ENCODE measurements around the gene PEX11B.

Gene PEX11B

DNA sequence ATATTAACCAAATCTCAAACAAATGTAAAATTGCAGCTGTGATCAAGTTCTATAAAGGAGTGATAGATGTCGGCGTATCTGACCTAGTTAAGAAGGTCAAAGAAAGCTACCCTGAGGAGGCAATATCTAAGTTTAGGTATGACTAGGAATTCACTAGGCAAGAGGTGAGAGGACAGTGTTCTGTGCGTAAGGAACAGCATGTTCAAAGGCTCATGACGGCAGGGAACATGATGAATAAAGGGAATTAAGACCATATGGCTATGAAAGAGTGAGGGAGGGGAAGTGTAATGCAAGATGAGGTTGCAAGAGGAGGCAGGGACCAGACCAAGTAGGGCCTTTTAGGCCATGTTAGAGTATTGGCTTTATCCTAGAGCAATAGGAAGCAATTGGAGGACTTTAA lies 30.7 kb upstream of the PEX11B start:
- ATAC-seq, result no peak
- TF ChIP-seq, protein P1, sequence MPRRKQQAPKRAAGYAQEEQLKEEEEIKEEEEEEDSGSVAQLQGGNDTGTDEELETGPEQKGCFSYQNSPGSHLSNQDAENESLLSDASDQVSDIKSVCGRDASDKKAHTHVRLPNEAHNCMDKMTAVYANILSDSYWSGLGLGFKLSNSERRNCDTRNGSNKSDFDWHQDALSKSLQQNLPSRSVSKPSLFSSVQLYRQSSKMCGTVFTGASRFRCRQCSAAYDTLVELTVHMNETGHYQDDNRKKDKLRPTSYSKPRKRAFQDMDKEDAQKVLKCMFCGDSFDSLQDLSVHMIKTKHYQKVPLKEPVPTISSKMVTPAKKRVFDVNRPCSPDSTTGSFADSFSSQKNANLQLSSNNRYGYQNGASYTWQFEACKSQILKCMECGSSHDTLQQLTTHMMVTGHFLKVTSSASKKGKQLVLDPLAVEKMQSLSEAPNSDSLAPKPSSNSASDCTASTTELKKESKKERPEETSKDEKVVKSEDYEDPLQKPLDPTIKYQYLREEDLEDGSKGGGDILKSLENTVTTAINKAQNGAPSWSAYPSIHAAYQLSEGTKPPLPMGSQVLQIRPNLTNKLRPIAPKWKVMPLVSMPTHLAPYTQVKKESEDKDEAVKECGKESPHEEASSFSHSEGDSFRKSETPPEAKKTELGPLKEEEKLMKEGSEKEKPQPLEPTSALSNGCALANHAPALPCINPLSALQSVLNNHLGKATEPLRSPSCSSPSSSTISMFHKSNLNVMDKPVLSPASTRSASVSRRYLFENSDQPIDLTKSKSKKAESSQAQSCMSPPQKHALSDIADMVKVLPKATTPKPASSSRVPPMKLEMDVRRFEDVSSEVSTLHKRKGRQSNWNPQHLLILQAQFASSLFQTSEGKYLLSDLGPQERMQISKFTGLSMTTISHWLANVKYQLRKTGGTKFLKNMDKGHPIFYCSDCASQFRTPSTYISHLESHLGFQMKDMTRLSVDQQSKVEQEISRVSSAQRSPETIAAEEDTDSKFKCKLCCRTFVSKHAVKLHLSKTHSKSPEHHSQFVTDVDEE (CRISPR knock-in tag; IDR thresholded peaks at IDR 0.05), result no peak
- TF ChIP-seq BACH2 (CRISPR knock-in tag; IDR thresholded peaks at IDR 0.05; ENCODE audit: borderline replicate concordance) (no peak), TOX (CRISPR knock-in tag; IDR thresholded peaks at IDR 0.05; ENCODE audit: borderline replicate concordance) (no peak), OSR1 (CRISPR knock-in tag; IDR thresholded peaks at IDR 0.05) (no peak), GLIS3 (CRISPR knock-in tag; IDR thresholded peaks at IDR 0.05) (no peak), PPARA (CRISPR knock-in tag; IDR thresholded peaks at IDR 0.05; ENCODE audit: borderline replicate concordance) (no peak), CSDC2 (CRISPR knock-in tag; IDR thresholded peaks at IDR 0.05) (no peak), ZNF565 (CRISPR knock-in tag; conservative IDR thresholded peaks at IDR 0.05; ENCODE audit: low read depth) (no peak), ZFP30 (CRISPR knock-in tag; IDR thresholded peaks at IDR 0.05) (no peak), ZFP3 (CRISPR knock-in tag; IDR thresholded peaks at IDR 0.05) (no peak), TCF4 (CRISPR knock-in tag; IDR thresholded peaks at IDR 0.05; ENCODE audit: borderline replicate concordance) (no peak), SNAI2 (CRISPR knock-in tag; IDR thresholded peaks at IDR 0.05) (no peak), POU6F1 (CRISPR knock-in tag; IDR thresholded peaks at IDR 0.05; ENCODE audit: borderline replicate concordance, low read depth) (no peak), ISL1 (CRISPR knock-in tag; IDR thresholded peaks at IDR 0.05) (no peak), RARB (CRISPR knock-in tag; IDR thresholded peaks at IDR 0.05) (no peak), ZNF8 (CRISPR knock-in tag; IDR thresholded peaks at IDR 0.05) (no peak), ESRRG (CRISPR knock-in tag; IDR thresholded peaks at IDR 0.05) (no peak), CREB5 (CRISPR knock-in tag; IDR thresholded peaks at IDR 0.05; ENCODE audit: low read depth) (no peak)
- TF ChIP-seq, protein P2, sequence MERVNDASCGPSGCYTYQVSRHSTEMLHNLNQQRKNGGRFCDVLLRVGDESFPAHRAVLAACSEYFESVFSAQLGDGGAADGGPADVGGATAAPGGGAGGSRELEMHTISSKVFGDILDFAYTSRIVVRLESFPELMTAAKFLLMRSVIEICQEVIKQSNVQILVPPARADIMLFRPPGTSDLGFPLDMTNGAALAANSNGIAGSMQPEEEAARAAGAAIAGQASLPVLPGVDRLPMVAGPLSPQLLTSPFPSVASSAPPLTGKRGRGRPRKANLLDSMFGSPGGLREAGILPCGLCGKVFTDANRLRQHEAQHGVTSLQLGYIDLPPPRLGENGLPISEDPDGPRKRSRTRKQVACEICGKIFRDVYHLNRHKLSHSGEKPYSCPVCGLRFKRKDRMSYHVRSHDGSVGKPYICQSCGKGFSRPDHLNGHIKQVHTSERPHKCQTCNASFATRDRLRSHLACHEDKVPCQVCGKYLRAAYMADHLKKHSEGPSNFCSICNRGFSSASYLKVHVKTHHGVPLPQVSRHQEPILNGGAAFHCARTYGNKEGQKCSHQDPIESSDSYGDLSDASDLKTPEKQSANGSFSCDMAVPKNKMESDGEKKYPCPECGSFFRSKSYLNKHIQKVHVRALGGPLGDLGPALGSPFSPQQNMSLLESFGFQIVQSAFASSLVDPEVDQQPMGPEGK (CRISPR knock-in tag; IDR thresholded peaks at IDR 0.05; ENCODE audit: borderline replicate concordance), result no peak
- TF ChIP-seq, protein P3, sequence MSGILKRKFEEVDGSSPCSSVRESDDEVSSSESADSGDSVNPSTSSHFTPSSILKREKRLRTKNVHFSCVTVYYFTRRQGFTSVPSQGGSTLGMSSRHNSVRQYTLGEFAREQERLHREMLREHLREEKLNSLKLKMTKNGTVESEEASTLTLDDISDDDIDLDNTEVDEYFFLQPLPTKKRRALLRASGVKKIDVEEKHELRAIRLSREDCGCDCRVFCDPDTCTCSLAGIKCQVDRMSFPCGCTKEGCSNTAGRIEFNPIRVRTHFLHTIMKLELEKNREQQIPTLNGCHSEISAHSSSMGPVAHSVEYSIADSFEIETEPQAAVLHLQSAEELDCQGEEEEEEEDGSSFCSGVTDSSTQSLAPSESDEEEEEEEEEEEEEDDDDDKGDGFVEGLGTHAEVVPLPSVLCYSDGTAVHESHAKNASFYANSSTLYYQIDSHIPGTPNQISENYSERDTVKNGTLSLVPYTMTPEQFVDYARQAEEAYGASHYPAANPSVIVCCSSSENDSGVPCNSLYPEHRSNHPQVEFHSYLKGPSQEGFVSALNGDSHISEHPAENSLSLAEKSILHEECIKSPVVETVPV (CRISPR knock-in tag; IDR thresholded peaks at IDR 0.05), result no peak

- TF ChIP-seq ZNF70 (CRISPR knock-in tag; IDR thresholded peaks at IDR 0.05) (no peak), ZNF565 (CRISPR knock-in tag; conservative IDR thresholded peaks at IDR 0.05; ENCODE audit: low read depth) (no peak)
- ATAC-seq, result no peak
These were observed 29.0 kb upstream of the PEX11B start for GRCh38 chr1:145947551-145947950.

GRCh38 chr1:145946477-145946986 lies 28.0 kb upstream of the PEX11B start:
- no peak for ATAC-seq
- no peak for TF ChIP-seq CSDC2 (CRISPR knock-in tag; IDR thresholded peaks at IDR 0.05)
- no peak for TF ChIP-seq TOX (CRISPR knock-in tag; IDR thresholded peaks at IDR 0.05; ENCODE audit: borderline replicate concordance)
- no peak for TF ChIP-seq ESRRG (CRISPR knock-in tag; IDR thresholded peaks at IDR 0.05)
- TF ChIP-seq ISL1 (CRISPR knock-in tag; IDR thresholded peaks at IDR 0.05), result no peak
- TF ChIP-seq CREB5 (CRISPR knock-in tag; IDR thresholded peaks at IDR 0.05; ENCODE audit: low read depth), result no peak
- no peak for TF ChIP-seq BACH2 (CRISPR knock-in tag; IDR thresholded peaks at IDR 0.05; ENCODE audit: borderline replicate concordance)
- no peak for TF ChIP-seq ZNF565 (CRISPR knock-in tag; conservative IDR thresholded peaks at IDR 0.05; ENCODE audit: low read depth)

Measured in SK-N-SH treated with all-trans-retinoic acid at 6 μM for 48 hours (cell line).